HG02970 (cell line): ENCODE measurements around the gene GRB14.
"Not testable (repeated sequence)": the region's sequence is repeated elsewhere in the genome, so short reads cannot be mapped to it uniquely, and the experiment has no call there.

Experiments used
- ATAC-seq: cut with Tn5 transposase; IDR thresholded peaks from one replicate; pipeline ENCODE4 v1.9.1; 2021; ENCODE audit warnings: mild to moderate bottlenecking, moderate library complexity, moderate number of reproducible peaks; ENCODE audit not compliant: unreplicated experiment, low FRiP score

Gene GRB14

GRCh38 chr2:164620873-164621763 lies at the start of gene GRB14:
Gene GRB14, minus strand, starts transcription at chr2:164621482. Its CDS starts 173 bp downstream, at chr2:164621309.
- no peak for ATAC-seq

GRCh38 chr2:164669291-164669690 lies 48.0 kb upstream of the GRB14 start:
- no peak for ATAC-seq

- no peak for ATAC-seq
Observed at GRCh38 chr2:164667566-164667965, 46.3 kb upstream of the GRB14 start.

GRCh38 chr2:164664070-164664469 lies 42.8 kb upstream of the GRB14 start:
- no peak for ATAC-seq

- ATAC-seq: no peak
Observed at GRCh38 chr2:164662868-164663631, 41.8 kb upstream of the GRB14 start.

GRCh38 chr2:164662066-164662465 lies 40.8 kb upstream of the GRB14 start:
- no peak for ATAC-seq

- no peak for ATAC-seq
Observed at GRCh38 chr2:164661349-164661748, 40.1 kb upstream of the GRB14 start.

- no peak for ATAC-seq
Observed at GRCh38 chr2:164657129-164657528, 35.8 kb upstream of the GRB14 start.

GRCh38 chr2:164655750-164656149 lies 34.5 kb upstream of the GRB14 start:
- ATAC-seq: no peak

GRCh38 chr2:164655336-164655735 lies 34.1 kb upstream of the GRB14 start:
- ATAC-seq: no peak

- no peak for ATAC-seq
Observed at GRCh38 chr2:164651361-164651760, 30.1 kb upstream of the GRB14 start.

- no peak for ATAC-seq
Observed at GRCh38 chr2:164644036-164644700, 22.9 kb upstream of the GRB14 start.

GRCh38 chr2:164642946-164643555 lies 21.8 kb upstream of the GRB14 start:
- no peak for ATAC-seq

- no peak for ATAC-seq
Observed at GRCh38 chr2:164642268-164642667, 21.0 kb upstream of the GRB14 start.

- ATAC-seq: not testable (repeated sequence)
Observed at GRCh38 chr2:164628319-164628718, 7.0 kb upstream of the GRB14 start.

- no peak for ATAC-seq
Observed at GRCh38 chr2:164625378-164625971, 4.2 kb upstream of the GRB14 start.

GRCh38 chr2:164624316-164624715 lies 3.0 kb upstream of the GRB14 start:
- no peak for ATAC-seq

- ATAC-seq: no peak
Observed at GRCh38 chr2:164622338-164623106, 1.2 kb upstream of the GRB14 start.

GRCh38 chr2:164621764-164622105 lies 453 bp upstream of the GRB14 start:
- ATAC-seq: no peak

- no peak for ATAC-seq
Observed at GRCh38 chr2:164620457-164620856, 825 bp downstream of the GRB14 start.
